ENCODE data around the gene FSHR. TPM values are rescaled to one million over a fixed set of nuclear protein-coding genes. Genes with fewer than 3 reads are reported as not detected.

The FSHR gene
- total RNA-seq, 2 donors from 2014 or later = not detected

DNA sequence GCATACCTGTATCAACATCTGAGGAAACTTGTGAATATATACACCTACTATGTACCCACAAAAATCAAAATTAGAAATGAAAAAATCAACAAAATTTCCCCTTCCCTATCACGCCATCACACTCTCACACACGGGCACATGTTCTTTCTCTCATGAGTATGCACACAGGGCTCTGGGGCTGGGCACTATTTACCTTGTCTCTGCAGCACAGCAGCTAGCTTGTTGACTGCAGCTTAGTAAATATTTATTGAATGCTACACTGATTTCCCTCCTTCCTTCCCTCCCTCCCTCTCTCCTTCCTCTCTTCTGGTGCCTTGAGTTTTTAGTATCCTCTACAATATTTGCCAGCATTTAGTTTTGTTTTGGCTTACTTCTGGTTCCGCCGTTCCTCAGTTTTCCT is 216.1 kb downstream of the FSHR start:
- no peak for ATAC-seq
- intact Hi-C loops (cut with DNase I, micrococcal nuclease) = no loop called here
- no peak for DNase-seq

DNA sequence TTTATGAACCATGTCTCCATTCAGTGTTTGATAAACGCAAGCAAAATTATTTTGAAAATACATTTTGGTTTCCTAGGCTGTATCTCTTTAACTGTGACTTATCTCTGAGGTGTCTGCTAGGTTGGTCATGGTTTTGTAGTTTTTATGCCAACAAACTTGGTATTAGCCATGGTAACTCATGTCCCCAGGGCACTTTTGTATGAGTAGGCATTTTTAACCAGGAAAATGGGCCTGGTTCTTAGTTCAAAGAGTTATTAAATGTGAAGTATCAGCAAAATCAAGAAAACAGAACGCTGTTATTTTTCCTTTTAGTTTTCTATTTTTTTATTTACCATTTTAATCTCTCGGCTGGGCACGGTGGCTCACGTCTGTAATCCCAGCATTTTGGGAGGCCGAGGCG is 219.5 kb downstream of the FSHR start:
- ATAC-seq (no peak), DNase-seq (no peak)
- intact Hi-C loops (cut with DNase I, micrococcal nuclease) = no loop called here

DNA sequence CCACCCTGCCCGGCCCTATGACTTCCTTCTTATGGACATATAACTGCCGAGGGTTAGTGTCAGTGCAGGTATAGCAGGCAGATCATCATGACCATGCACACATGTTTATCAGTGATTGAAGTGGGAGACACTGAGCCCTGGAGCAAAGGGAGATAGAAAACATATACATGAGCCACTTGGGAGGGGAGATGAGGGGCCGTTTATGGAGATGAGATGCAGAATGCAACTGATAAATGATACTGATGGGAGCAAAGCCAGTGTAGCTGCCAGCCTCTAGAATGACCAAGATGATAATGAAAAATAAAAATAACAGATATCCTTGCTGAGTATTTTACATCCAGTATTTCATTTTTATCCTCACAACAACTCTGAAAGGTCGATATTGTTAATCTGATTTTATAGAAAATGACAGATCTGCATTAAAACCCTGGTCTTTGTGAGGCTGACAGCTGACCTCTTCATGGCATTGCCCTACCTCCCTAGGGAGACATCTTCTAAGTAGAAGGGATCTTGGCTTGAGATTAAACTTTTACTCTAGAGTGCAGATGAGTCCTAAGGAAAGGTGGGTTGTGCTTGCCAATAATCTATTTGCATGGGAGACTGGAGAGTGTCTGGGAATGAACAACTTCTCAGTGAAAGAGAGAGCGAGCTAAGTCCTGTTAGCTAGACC is 220.4 kb downstream of the FSHR start:
- no peak for ATAC-seq
- DNase-seq = no peak
- intact Hi-C loops (cut with DNase I, micrococcal nuclease) = no loop called here

DNA sequence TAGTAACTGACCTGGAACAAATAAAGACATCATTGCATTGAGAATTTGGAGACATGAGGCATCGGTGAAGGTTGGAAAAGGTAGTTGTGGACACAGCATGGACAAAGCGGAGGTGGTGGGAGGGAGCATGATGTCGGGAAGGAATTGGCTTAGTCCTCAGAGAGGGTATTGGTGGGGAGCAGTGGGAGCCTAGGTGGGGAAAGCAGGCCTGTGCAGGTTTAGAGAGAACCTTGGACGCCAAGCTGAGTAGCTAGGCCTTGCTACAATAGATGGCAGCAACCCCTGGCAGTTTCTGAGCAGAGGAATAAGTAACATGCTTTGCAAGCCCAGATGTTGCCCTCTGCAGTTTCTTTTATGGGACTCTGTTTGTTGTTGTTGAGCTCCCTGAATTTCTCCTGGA is 221.6 kb downstream of the FSHR start:
- DNase-seq (no peak), ATAC-seq (no peak)
- intact Hi-C loops (cut with DNase I, micrococcal nuclease) = no loop called here

DNA sequence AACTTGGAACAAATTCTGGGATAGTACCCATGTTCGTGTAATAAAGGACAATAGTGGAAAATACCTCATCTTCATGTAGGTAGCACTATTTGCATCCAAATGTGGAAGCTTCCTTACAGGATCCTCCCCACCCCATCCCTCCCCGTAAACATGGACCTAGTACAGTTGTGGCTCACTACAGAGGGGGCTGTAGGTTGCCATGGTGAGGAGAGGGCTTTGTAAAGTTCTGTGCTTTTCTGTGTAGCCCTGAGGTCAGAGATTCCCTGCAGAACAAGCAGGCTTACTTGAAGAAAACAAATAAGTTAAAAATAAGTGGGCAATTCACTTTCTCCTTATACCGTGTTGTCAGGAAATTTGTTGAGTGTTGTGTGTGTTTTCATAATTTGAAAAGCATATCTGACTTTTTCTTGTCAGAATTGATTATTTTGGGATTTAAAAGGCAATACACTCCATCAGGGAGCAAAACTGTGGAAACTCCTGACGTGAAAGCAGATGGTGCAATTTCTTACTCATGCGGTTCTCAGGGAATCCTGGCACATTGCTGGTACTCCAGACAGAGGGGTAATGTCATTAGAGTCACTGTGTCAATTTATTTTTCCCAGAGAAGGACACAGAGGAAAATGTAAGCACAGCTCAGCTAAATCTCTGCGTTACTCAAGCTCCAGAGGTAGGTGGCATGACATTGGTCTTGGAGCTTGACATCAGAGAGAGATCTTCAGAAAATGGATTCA is 224.6 kb downstream of the FSHR start:
- ATAC-seq = no peak
- intact Hi-C loops (cut with DNase I, micrococcal nuclease) = no loop called here
- no peak for DNase-seq

DNA sequence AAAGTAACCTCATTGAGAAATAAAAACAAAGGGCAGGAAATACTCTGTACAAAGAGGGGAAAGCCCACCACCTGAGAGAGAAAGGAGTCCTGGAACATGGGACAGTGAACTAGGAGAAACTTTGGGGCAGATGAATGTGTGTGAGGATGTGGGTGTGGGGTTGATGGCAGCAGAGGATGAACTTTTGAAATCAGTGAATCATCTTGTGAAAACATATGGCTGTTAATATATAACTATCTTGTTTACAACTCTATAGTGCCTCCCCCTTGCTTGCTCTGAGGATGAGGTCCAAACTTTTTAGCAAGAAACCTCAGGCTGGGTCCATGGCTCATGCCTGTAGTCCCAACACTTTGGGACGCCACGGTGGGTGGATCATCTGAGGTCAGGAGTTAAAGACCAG is 227.0 kb downstream of the FSHR start:
- DNase-seq = no peak
- intact Hi-C loops (cut with DNase I, micrococcal nuclease) = no loop called here
- no peak for ATAC-seq

DNA sequence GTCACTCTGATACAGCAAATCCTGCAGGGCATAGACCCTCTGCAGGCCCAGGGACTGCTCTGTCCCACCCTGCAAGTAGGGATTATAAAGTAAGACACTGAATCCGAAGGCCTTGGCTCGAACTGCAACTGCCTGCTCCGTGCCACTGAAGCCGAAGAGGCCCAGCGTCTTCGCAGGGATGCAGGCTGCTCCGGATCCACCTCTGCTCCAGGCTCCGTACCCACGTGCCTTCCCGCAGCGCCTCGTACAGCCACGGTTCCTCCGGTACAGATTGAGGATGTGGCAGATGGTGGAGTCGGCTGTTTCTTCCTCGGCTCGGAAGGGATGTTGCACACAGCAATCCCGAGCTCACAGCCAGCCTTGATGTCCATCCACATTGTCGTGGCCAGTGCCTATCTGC is 238.4 kb downstream of the FSHR start:
- intact Hi-C loops (cut with DNase I, micrococcal nuclease) = no loop called here

DNA sequence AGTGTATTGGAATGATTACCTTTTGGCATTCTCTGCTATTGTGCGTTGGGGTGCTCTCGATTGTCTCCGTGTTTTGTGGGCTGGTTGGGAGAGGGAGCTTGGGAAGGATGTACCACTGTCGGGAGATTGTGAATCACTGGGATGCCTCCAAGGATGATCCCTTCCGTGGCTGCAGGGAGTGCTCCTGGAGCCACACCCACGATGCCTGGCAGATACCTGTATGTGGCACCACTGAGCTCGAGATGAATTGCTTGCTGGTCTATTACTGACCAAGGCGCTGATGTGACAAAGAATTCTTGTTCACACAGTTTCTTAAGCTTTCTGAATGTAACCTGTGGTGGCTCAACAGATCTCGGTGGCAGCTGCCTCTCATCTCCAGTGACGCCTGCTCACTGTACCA is 239.1 kb downstream of the FSHR start:
- no peak for ATAC-seq
- DNase-seq = no peak
- intact Hi-C loops (cut with DNase I, micrococcal nuclease) = no loop called here

More for the DNA sequence above, 238.4 kb downstream of the FSHR start:
- ATAC-seq = no peak
- DNase-seq = no peak

DNA sequence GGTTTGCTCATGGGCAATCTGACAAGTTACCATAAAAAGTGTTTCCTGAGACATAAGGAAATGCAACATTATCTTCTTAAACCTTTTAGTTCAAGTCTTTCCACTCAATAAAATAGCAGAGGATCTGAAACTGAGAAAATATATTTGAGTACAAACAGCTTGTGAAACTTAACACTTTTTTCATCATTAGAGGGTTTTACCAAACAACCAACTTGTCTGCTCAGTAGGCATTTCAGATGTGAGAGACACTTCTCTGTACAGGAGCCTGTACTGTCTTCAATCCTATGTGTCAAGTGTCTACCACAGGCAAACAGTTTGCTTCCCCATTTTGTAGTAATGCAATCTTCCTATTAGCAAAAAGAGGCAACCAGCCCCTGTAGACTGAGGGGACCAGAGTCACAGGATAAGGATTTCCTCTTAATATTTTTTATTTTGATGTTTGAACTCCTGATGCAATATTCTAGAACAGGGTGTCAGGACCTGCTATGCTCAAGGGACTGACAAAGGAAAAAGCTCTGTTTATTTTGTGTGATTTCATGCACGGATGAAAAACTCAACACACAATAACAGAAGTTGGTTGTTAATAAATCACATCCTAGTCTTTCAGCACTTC is 239.7 kb downstream of the FSHR start:
- ATAC-seq = no peak
- intact Hi-C loops (cut with DNase I, micrococcal nuclease) = no loop called here

More for the DNA sequence above, 239.7 kb downstream of the FSHR start:
- no peak for DNase-seq

Small RNAs within 50 kb of the gene (microRNA-seq; reads per million reads assigned to microRNA genes)
- 0 reads per million in 2 donors for gene MIR548BA

Data from left colon (tissue), 2 donors.